GM18511 (cell line): Measurements from ENCODE around the gene ISM1.

Experiments
- ATAC-seq: cut with Tn5 transposase; IDR thresholded peaks from one replicate; pipeline ENCODE4 v1.9.1; 2021; ENCODE audit warnings: mild to moderate bottlenecking, moderate library complexity; ENCODE audit not compliant: unreplicated experiment

The ISM1 gene

GRCh38 chr20:13251904-13252297, 30.8 kb downstream of the ISM1 start:
- ATAC-seq, result no peak

DNA sequence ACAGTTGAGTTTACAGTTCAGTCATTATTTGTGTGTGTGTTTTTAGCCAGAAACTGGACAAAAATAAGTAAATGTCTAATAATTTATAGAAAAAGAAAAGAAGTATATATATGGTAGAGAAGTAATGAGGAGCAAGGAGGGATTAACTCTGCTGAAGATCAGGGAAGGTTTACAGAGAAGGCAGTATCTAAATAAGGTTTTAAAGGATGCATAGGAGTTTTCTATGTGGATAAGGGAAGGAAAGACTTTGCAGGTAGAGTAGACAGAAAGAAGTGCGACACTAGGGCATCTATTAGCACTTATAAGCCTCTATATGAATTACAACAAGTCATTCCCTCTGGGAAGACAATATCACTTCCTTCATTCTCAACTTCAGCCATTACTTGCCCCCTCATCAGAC, 34.3 kb downstream of the ISM1 start:
- no peak for ATAC-seq

DNA sequence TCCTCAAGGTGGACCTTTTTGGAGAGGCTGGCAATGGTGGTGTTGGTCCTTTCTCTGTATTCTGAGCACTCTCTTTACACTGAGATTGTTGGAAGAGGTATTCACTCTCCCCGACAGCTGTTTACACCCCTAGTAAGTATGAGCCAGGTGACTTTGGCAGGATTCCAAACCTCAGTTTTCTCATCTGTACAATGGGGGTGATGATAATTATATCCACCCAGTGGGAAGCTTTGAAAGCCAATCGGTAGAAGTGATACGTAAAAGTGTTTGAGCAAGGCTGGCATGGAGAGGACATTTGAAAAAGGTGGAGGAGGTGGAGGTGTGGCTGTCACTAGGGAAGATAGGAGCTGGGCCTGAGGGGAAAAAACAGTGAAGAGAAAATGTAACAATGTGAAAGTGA, 35.5 kb downstream of the ISM1 start:
- no peak for ATAC-seq

DNA sequence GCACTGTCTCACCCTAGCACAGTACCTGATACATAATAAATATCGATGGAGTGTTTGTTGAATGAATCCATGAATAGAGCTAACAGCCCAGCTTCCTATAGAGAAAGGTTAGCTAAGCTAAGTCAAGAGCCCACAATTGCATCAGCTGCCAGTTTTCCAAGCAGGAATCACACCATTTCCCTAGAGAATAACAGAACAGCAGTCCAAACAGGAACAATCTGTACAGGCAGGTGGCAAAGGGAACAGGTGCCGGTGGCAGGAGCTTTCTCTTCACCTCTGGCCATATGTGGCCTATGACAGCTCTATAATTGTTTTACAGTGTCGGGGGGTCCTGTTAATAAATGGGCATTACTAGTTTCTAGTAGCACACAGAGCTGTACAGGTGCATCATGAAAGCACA, 38.8 kb downstream of the ISM1 start:
- ATAC-seq, result no peak

- no peak for ATAC-seq
These were observed 39.7 kb downstream of the ISM1 start for GRCh38 chr20:13260650-13261279.

DNA sequence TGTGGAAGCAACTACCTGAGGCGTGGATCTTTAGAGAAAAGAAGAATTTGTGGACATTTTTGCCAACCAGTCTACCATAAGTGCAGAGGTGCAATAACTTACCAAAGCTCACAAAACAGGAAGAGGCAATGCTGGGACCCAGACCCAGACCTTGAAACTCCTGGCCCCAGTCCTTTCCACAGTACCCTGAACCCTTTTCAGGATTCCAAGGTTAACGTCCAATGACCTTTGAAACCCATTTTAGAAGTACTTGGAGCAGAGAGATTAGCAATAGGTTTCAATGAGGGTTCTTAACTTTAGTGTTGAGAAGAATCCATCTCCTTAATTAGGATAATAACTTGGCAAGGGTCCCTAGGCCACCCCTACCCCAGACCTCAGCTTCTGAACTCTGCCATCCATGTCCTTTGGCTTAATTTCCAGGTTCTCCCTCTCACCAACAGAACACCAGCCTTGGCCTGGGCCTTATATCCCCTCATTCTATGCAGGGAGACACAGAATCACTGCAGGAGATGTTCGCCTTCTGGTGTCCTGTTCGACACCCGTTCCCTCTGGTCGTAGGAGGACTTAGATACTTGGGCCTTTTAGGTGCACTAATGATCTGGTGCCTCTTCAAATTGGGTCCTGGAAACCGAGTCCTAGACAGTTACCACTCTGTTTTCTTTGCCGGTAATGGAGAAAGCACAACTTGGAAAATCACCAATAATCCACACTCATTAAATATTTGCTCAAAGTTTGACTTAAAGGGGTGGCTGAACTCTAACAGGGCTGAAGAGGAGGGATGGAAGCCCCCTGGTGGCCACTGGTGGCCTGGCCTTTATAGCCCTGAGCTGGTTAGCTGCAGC, 40.6 kb downstream of the ISM1 start:
- peak; percentile 68 for ATAC-seq

DNA sequence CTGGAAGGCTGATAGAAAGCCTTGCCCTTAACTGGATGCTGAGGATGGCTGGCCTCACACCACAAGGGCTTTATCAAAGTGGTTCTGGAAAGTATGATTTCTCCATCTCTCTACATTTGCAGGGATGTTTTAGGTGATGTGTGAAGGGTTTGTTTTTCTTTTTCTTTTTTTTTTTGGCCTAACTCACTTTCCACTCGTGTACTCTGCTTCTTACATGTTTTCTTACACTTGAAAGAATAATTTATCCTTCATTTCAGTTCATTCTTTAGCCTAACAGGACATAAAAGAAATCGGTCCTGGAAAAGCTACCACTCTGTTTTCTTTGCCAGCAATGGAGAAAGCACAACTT, 41.2 kb downstream of the ISM1 start:
- ATAC-seq, result no peak

GRCh38 chr20:13262671-13263360, 41.7 kb downstream of the ISM1 start:
- ATAC-seq, result no peak

DNA sequence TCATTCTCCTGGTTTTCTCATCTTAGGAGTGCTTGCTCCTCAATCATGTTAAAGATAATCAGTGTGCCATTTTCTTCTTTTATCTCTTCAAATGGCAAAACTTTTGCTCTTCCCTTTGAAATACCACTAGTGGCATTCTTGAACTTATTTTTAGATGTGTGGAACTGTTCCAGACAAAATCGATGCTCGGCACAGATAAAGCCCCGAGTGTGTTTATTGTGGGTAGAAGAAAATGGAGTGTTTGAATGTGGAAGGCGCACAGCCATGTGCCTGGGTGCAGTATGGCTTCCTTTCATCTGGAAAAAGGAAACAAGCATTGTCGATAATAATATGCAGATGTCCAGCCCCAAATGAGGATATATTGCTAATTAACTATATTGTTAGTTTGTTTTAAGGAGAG, 42.4 kb downstream of the ISM1 start:
- no peak for ATAC-seq

- ATAC-seq, result peak; percentile 42
These were observed 43.8 kb downstream of the ISM1 start for GRCh38 chr20:13264907-13265306.

GRCh38 chr20:13265941-13266340, 44.9 kb downstream of the ISM1 start:
- peak; percentile 43 for ATAC-seq

DNA sequence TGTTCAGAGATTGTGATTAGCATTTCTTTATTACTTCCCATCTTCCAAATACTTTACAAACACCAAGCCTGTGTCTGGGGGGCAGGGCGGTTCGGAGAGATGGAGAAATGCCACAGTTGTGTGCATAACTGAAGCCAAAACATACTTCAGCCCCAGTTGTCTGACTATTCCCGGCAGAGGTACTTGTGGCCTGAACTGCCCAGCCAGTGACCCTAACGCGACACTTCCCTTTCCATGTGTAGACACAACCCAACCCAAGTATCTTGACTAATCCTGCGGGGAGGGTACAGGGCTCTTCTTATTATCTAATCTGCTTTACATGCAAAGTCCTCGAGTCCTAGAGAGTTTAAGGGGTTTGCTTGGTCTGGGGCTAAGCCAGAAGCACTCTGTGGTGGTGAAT, 46.2 kb downstream of the ISM1 start:
- ATAC-seq, result no peak

DNA sequence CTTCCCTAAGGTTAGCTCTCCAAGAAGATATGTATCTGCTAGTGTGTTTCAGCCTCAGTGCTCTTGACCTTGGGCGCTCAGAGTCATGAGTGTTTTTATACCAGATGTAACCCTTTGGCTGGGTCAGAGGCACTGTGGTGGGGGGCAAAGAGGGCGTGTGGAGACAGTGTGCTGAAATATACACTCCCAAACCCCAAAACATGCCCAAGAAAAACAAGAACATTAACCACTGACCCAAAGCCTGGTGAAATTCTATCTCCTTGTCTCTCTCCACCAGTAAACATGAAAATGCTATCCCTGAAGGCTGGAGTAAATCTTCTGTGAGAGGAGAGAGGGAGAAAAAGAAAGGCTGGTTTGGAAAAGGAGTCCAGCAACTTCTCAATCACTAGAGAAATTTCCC, 47.9 kb downstream of the ISM1 start:
- no peak for ATAC-seq

GRCh38 chr20:13270211-13270610, 49.1 kb downstream of the ISM1 start:
- no peak for ATAC-seq

DNA sequence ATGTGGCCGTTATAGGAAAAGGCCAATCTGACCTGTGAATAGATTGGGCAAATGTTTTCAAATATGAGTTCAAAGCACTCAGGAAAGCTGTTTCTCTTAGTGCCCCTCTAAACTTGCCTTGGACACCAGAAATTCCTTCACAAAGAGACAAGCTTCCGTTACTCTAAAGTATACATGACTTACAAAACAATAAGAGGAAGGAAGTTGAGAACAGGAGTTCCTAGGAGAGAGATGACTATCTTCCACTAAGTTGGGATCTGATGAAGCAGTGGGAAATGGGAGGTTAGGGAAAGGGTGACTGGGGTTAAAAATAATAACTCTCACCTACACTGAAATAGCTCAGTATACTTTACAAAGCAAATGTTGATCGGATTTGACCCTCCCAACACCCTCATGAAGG, 50.0 kb downstream of the ISM1 start:
- ATAC-seq, result no peak

DNA sequence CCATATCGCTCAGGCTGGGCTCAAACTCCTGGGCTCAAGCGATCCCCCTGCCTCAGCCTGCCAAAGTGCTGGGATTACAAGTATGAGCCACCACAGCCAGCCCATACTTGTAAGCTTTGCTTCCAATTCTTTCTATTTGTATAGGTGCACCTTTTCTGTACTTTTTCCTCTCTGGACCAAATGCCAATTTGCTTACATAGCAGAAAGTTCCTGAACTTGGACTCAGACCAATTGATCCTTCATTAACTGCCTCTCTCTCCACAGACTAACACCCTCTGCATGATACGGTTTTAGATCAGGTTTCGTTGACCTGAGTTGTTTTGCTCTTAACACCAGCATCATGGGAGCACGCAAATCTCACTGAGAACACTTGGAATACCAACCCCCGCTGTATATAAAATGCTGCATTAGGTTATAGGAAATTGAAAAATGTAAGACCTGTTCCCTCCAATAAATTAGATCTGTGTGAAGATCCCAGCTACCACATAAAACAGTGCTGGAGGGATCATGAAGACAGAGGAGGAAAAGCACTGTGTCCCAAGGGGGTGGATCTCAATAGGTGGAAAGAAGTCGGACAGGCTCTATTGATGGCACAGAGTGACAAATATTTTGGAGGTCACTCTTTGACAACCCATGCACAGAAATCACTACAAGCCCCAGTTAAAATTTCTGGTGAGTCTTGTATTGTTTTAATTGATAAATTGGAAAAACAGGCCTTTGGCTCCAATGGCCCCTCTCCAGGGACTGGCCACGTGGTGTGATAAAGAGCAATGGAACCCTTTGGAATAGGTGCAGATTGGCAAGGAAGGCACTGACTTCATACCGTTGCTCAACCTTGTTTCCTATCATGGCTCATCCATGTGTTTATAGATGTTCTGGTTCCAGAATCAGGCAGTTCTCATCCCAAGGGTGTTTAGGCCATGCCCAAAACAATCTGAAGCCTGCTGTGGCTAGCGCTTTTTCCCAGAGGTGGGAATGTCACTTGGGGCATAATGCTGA, 51.2 kb downstream of the ISM1 start:
- no peak for ATAC-seq

DNA sequence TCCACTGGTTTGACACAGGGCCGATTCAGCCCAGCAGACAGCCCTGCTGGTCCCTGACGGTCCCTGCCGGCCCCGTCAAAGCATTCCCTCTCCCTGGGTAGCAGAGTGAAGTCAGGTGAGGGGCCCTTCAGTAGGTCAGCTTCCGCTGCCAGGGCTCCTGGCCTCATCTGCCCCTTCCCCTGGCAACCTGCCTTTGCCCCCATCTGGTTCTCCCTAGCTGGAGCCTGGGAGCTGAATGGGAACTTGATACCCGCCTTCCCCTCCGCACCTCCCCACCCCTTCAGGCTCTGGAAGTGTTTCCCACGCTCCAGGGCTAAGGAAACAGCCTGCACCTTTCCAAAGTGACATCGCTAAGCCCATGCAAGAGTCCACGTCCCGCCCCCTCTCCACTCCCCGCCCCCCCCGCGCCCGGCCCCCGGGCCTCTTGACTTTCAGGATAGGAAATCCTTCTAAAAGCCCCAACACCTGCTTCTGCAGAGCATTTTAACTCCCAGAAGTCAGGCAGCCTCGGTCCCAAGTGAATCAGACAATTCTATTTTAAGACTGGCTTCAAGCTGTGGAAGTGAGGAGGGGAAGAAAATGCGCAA, 53.3 kb downstream of the ISM1 start:
- no peak for ATAC-seq

GRCh38 chr20:13276945-13277541, 56.0 kb downstream of the ISM1 start:
- ATAC-seq, result no peak

- ATAC-seq, result no peak
These were observed 56.7 kb downstream of the ISM1 start for GRCh38 chr20:13277663-13278295.
